Activated CD4-positive, alpha-beta memory T cell treated with anti-CD3 and anti-CD28 coated beads for 36 hours (primary cell): ENCODE measurements around the gene MYO7A. TPM values are rescaled to one million over a fixed set of nuclear protein-coding genes. Genes with fewer than 3 reads are reported as not detected.

Experiments used
- CTCF ChIA-PET: fragments of 350-600 bp; sonication (Branson Sonifier 250); formaldehyde crosslinking; loops from one replicate; lab custom pipeline; 2021; ENCODE audit warnings: antibody characterized with exemption, inconsistent platforms; lab: Charles Lee
- POLR2A ChIA-PET: fragments of 350-600 bp; sonication (Branson Sonifier 250); formaldehyde crosslinking; loops from one replicate; lab custom pipeline; 2021; ENCODE audit warnings: antibody characterized with exemption; lab: Charles Lee
- DNase-seq: peaks from one replicate; pipeline ENCODE4 v3.0.0-alpha.2; 2020
- H3K27ac Mint-ChIP-seq: one replicate; pipeline ENCODE4 v1.8.0; 2021; ENCODE audit warnings: mixed read lengths
- H3K27me3 Mint-ChIP-seq: one replicate; pipeline ENCODE4 v1.8.0; 2021; ENCODE audit warnings: mixed read lengths
- H3K36me3 Mint-ChIP-seq: one replicate; pipeline ENCODE4 v1.8.0; 2021; ENCODE audit warnings: mixed read lengths
- H3K4me1 Mint-ChIP-seq: one replicate; pipeline ENCODE4 v1.8.0; 2021; ENCODE audit warnings: low read depth, mixed read lengths
- H3K4me3 Mint-ChIP-seq: one replicate; pipeline ENCODE4 v1.8.0; 2021; ENCODE audit warnings: mild to moderate bottlenecking, mixed read lengths
- H3K9me3 Mint-ChIP-seq: one replicate; pipeline ENCODE4 v1.8.0; 2021; ENCODE audit warnings: mixed read lengths
- intact Hi-C: fragments of 100-400 bp; cut with micrococcal nuclease; formaldehyde crosslinking; loops from one replicate; pipeline ENCODE4 v1.15.1; 2023
- total RNA-seq, 2 experiments: library from RNA; stranded (reverse); gene quantifications; one replicate each; pipeline ENCODE4 v1.2.3, GENCODE V29; 2021

MYO7A gene
- total RNA-seq, 2 experiments from 2014 or later, result 0.29 to 0.38 TPM

GRCh38 chr11:77244277-77245027 lies 116.4 kb downstream of the MYO7A start:
- ChIA-PET CTCF (interaction anchor here (1.5 kb wide), 1 partner anchor 305 kb away, joined by 5 read pairs; no protein-coding TSS in a partner anchor), POLR2A (no interaction called here)
- H3K4me3 Mint-ChIP-seq, result no peak overlapping the region
- peak overlapping the region; percentile 66 for H3K27ac Mint-ChIP-seq
- H3K9me3 Mint-ChIP-seq, result no peaks in the 10 kb centered on the region
- no peaks in the 10 kb centered on the region for H3K27me3 Mint-ChIP-seq
- H3K36me3 Mint-ChIP-seq, result no peaks in the 10 kb centered on the region
- peaks cover 7% of the 10 kb centered on the region for H3K4me1 Mint-ChIP-seq
- DNase-seq, result no peak
- intact Hi-C loops, result no loop called here

- peaks cover 12% of the 10 kb centered on the region for H3K9me3 Mint-ChIP-seq
- no peaks in the 10 kb centered on the region for H3K27me3 Mint-ChIP-seq
- DNase-seq, result no peak
- intact Hi-C loops, result no loop called here
- POLR2A ChIA-PET, result no interaction called here
- H3K4me3 Mint-ChIP-seq, result no peak overlapping the region
- no peaks in the 10 kb centered on the region for H3K36me3 Mint-ChIP-seq
- peaks cover 10% of the 10 kb centered on the region for H3K4me1 Mint-ChIP-seq
- H3K27ac Mint-ChIP-seq, result no peak overlapping the region
- CTCF ChIA-PET, result no interaction called here
Observed at GRCh38 chr11:77249427-77249826, 121.4 kb downstream of the MYO7A start.

GRCh38 chr11:77250881-77251640 lies 123.0 kb downstream of the MYO7A start:
- DNase-seq, result no peak
- intact Hi-C loops, result no loop called here
- Mint-ChIP-seq H3K27ac (no peak overlapping the region), H3K27me3 (peaks cover 4% of the 10 kb centered on the region), H3K4me1 (peaks cover 6% of the 10 kb centered on the region), H3K9me3 (peaks cover 12% of the 10 kb centered on the region), H3K36me3 (no peaks in the 10 kb centered on the region), H3K4me3 (no peak overlapping the region)
- CTCF ChIA-PET, result no interaction called here
- POLR2A ChIA-PET, result no interaction called here

GRCh38 chr11:77252555-77253270 lies 124.7 kb downstream of the MYO7A start:
- peaks cover 12% of the 10 kb centered on the region for H3K9me3 Mint-ChIP-seq
- POLR2A ChIA-PET, result no interaction called here
- CTCF ChIA-PET, result no interaction called here
- no peak overlapping the region for H3K4me3 Mint-ChIP-seq
- peaks cover 6% of the 10 kb centered on the region for H3K4me1 Mint-ChIP-seq
- H3K27ac Mint-ChIP-seq, result no peak overlapping the region
- intact Hi-C loops, result no loop called here
- DNase-seq, result no peak
- H3K36me3 Mint-ChIP-seq, result no peaks in the 10 kb centered on the region
- H3K27me3 Mint-ChIP-seq, result peaks cover 7% of the 10 kb centered on the region

DNA sequence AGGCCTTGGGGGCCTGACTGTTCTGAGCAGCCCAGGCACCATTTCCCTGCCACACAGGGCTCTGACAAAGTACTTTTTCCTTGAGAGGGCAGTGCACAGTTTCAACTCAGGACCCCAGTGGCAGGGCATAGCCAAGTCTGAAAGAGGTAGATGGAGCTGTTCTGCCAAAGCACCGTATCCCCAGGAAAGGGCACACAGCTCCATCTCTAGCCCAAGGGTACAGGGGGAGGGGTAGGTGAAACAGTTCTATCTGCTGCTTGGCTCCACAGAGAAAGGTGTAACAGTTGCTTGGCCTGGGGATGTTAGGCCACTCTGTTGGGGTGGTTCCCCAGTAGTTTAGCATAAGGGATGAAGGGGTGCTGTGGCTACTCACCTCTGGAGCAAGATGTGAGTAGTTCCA lies 125.6 kb downstream of the MYO7A start:
- H3K27me3 Mint-ChIP-seq, result peaks cover 13% of the 10 kb centered on the region
- CTCF ChIA-PET, result no interaction called here
- no peak overlapping the region for H3K4me3 Mint-ChIP-seq
- peaks cover 6% of the 10 kb centered on the region for H3K4me1 Mint-ChIP-seq
- intact Hi-C loops, result no loop called here
- DNase-seq, result no peak
- H3K27ac Mint-ChIP-seq, result no peak overlapping the region
- POLR2A ChIA-PET, result no interaction called here
- peaks cover 12% of the 10 kb centered on the region for H3K9me3 Mint-ChIP-seq
- no peaks in the 10 kb centered on the region for H3K36me3 Mint-ChIP-seq

DNA sequence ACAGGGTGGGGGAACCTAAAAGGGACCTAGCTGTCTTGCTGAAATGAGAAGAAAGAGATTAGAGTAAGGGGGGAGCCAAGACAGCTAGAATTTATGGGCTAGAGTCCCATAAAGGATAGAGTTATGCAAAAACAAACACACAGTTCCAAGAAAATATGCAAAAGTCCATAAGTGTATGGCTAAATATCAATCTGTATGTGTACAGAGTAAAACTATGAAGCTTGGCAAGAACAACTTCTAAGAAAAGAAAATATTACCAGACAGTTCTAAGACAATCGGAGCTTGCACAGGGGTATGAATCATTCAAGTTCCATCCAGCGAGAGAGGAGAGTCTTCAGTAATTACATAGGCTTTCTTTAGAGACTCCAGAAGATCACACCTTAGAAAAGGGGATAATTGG lies 131.6 kb downstream of the MYO7A start:
- CTCF ChIA-PET, result no interaction called here
- H3K27ac Mint-ChIP-seq, result no peak overlapping the region

DNA sequence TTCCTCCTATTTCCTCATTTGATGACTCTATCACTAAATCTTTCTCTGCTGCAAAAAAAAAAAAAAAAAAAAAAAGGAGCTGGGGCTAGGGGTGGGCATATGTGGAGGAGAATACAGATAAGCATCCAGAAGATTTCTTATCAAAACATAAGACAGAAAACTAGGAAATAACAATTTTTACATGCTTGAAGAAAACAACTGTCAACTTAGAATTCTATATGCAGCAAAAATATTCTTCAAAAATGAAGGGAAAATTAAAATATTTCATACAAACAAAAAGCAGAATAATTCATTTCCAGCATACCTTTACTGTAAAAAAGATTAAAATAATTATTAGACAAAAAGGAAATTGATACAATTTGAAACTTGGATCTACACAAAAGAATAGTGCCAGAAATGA lies 134.8 kb downstream of the MYO7A start:
- H3K4me1 Mint-ChIP-seq, result no peaks in the 10 kb centered on the region
- no peak for DNase-seq
- H3K27me3 Mint-ChIP-seq, result peaks cover 21% of the 10 kb centered on the region
- peaks cover 14% of the 10 kb centered on the region for H3K9me3 Mint-ChIP-seq
- no peak overlapping the region for H3K4me3 Mint-ChIP-seq
- H3K36me3 Mint-ChIP-seq, result no peaks in the 10 kb centered on the region
- POLR2A ChIA-PET, result no interaction called here
- CTCF ChIA-PET, result no interaction called here
- no peak overlapping the region for H3K27ac Mint-ChIP-seq
- intact Hi-C loops, result no loop called here

More for the DNA sequence above, 131.6 kb downstream of the MYO7A start:
- intact Hi-C loops, result no loop called here
- Mint-ChIP-seq H3K27me3 (peaks cover 26% of the 10 kb centered on the region), H3K4me3 (no peak overlapping the region), H3K9me3 (peaks cover 14% of the 10 kb centered on the region), H3K36me3 (no peaks in the 10 kb centered on the region), H3K4me1 (no peaks in the 10 kb centered on the region)
- POLR2A ChIA-PET, result no interaction called here
- DNase-seq, result no peak

Other genes with a start within 250 kb of the MYO7A start
- gene B3GNT6, start 93.8 kb upstream of the MYO7A start, total RNA-seq, result not detected
- 1 to 10 TPM in 1 of 2 experiments, under 1 TPM in 1; 0.88 to 1.1 TPM for gene CAPN5, start 61.3 kb upstream of the MYO7A start, total RNA-seq
- not detected for gene OMP, start 25.4 kb upstream of the MYO7A start, total RNA-seq
- not detected for gene GDPD4, start 173.4 kb downstream of the MYO7A start, total RNA-seq